Ramos (cell line): ENCODE data around the gene CCNG2.

Source experiments
- in situ Hi-C: fragments of 300-500 bp; cut with MboI; formaldehyde crosslinking; loops from one replicate; pipeline ENCODE4 v1.14.3; 2022; ENCODE audit warnings: low sequenced_read_pairs; ENCODE audit not compliant: unreplicated experiment

The CCNG2 gene

DNA sequence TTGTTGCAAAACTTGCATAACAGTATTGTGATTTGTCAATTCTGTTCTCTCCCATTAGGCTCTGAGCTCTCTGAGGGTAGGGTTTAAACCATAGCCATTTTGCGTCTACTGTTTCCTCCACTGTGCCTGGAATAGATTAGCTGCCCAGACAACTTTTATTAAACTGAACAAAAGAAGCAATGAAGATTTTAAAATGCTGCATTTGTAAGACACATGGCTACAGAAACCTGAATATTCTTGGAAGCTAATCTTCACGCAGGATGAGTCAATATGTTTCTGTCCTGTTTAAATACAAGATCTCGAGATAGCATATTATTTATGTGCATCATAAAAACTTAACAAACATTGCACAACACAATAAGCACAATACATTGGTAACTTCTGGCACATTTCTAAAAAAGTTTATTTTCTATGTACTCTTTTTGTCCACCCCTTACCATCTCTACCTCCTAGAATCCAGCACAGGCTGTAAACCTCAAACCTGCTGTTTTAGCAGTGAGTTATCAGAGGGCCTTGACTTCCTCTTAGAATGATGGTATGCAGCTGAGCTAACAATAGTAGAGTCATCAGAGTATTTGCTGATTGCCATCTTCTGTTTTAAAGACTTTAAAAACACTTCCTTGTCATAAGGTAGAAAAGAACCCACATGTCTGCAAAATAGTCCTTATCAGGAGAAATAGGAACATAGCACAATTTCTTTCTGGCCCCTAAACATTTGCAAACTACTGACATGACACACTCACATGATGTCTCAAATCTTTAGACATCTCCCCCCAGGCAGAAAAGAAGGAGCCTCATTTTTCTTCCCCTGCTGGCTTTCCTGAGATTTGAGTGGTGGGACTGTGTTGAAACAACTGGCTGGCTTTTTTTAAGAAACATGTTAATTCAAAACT lies 10.6 kb upstream of the CCNG2 start:
- in situ Hi-C loops = no loop called here

DNA sequence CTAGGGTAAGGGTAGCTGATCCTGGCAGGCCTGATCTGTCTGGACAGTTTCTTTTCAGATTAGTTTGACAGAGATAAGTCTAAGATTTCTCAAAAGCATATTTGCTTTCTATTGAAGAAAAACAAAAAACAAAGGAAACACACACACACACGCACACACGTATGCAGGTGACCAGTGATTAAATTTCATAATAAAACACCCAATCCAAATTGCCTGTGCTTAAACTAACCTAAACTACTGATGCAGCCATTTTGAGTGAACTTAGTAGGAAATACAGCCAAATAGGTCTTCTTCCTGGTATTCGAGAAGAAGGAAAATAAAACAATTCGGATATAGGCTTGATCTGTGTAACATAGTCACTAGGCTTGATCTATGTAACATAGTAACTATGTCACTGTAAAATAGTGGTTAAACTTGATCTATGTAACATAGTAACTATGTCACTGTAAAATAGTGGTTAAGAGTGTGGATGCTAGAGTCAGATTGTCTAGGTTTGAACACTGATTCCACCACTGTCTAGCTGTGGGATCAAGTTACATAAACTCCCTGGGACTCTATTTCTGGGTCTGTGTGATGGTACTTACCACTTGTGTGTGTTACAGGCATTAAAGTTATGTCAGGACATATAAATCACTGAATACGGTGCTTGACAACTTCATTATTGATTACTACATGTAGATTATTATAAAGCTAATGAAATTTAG lies 9.8 kb upstream of the CCNG2 start:
- in situ Hi-C loops = no loop called here

DNA sequence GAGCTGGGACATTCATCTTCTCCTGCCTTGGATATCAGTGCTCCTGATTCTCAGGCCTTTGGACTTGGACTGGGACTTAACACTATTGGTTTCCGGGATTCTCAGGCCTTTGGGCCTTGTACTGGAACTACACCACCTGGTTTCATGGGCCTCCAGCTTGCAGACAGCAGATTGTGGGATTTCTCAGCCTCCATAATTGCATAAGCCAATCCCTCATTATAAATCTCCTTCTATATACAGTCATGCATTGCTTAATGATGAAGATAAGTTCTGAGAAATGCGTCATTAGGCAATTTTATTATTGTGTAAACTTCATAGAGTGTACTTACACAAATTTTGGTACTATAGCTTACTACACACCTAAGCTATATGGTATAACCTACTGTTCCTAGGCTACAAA lies 8.9 kb upstream of the CCNG2 start:
- in situ Hi-C loops = no loop called here

DNA sequence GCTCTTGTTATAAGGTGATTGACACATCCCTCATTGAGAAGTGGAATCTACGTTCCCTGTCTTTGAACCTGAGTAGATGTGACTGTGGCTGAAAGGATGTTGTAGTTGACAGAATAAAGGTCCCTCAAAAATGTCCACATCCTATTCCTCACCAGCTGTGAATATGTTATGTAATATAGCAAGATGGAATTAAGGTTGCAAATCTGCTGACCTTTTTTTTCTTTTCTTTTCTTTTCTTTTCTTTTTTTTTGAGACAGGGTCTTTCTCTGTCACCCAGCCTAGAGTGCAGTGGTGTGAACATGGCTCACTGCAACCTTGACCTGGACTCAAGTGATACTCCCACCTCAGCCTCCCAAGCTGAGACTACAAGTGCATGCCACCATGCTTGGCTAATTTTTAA lies 7.2 kb upstream of the CCNG2 start:
- in situ Hi-C loops = no loop called here

DNA sequence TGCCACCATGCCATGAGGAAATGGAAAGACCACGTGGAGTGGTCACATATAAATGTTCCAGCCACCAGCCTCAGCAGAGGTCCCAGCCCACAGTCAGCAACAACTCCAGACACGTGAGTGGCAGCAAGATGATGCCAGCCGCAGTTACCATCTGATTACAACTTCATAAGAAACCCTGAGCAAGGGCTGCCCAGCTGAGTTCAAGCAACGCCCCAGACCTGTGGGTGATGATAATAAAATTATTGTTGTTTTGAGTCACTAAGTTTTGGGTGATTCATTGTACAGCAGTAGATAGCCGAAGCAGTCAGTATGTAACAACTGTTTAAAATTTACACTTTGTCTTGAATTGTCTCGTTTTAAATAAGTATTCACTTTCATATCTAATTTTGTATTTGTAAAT lies 5.8 kb upstream of the CCNG2 start:
- in situ Hi-C loops = no loop called here

DNA sequence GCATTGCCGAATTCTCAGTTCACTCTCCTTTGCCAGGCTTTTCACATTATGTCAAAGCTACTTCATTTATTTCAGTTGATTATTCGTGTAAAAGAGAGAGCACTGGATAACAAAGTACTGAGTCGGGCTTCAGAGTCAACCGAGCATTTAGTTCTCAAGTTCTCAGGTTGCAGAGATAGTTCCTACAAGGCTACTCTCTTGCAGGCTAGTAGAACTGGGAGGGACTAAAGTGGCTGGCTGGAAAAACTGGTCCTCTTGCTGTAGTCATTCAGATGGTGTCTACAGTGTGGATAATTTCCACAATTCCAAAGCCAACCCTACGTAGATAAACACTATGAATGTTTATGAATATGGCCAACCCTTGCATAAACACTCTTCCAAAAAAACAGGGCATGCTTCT lies 4.6 kb upstream of the CCNG2 start:
- in situ Hi-C loops = no loop called here

DNA sequence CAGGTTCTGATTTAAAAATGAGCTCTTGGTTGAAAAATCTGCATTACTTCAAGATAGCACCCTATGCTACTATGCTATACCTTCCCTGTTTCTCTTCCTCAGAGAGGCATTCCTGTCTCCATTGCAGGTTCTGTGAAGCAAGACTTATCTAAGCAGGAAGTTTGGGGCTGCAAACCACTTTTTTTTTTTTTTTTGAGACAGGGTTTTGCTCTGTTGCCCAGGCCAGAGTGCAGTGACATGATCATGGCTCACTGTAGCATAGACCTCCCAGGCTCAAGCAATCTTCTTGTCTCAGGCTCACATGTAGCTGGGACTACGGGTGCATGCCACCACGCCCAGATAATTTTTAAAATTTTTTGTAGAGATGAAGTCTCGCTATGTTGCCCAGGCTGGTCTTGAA lies 4.0 kb upstream of the CCNG2 start:
- in situ Hi-C loops = no loop called here

DNA sequence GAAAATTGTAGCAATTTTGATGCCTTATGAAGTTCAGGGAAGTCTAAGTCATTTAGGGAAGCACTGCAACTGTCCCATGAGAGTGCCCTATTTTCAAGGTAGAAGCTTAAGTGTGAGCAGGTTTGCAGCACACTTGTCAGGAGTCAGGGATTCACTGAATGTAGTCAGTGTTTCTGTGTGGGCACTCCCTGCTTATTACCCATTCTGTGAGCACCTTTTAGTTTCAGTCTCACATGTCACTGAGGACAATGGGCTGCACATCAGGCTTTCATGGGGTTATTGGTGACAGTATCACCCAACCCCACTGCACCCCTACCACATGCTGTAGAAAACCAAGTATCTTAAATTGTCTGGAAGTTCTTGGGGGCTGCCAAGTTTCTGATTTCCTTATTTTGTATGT lies 2.9 kb upstream of the CCNG2 start:
- in situ Hi-C loops = no loop called here

DNA sequence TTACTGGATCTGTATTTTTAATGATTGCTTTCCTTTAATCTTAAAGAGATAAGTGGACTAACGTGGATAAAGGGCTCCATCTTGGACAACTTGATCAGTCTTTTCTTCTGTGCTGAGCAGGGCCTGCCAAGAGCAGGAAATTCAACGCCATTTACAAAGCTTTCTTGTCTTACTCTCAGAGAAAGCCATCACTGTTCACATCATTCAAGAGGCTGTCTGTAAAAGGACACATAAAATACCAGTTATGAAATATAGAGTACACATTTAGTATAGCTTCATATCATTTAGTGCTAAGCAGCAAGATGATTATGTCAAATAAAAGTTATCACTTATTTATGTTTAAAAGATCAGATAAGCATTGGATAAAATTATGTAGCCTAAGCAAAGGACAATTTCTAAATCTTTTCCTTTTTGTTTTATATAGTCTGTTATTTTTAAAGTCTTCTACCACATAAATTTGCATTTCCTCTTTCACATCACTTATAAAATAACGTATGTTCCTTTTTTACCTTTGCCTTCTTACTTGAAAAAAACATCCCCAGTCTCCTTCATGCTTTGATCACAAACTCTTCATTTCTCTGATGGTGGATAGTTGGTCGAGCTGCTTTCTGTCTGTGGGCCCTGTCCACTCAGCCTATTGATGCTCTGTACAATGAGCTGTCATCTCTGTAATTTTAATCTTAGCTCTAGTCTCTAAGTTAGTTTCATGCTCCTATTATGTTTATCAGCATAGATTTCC lies 2.1 kb upstream of the CCNG2 start:
- in situ Hi-C loops = no loop called here

DNA sequence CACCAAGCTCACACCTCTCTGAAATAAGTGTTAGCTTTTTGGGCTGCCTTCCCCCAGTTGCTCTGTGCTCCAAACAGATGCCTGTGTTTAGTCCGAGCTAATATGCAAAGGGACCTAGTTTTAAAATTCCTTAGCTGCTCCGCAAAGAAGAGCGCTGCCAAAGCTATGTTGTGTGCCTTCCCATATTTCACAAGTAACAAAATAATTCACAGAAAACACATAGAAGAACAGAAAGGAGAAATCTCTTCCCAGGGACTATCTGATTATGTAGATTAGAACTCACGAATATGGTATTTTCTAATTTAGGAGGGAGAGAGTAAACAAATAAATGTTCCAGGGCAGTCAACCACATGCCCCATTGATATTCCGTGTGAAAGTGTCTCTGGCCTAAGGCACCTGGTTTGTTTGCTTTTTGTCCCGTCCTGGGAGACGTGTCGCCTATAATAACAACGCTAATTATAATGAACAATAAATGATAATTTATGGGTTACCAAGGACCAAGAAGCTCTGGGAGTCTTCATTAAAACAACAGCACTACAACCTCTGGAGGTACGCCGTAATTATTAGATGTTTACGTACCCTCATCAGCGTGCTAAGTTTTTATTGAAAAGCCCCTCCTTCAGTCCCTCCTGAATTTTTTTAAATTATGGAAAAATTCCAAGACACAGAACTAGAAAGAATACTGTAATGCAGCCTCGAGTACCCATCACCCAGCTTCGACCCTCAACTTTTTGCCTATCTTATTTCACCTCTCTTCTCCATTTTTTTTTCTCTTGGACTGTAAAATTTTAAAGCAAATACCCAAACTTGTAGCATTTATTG lies 1.2 kb upstream of the CCNG2 start:
- in situ Hi-C loops = no loop called here

DNA sequence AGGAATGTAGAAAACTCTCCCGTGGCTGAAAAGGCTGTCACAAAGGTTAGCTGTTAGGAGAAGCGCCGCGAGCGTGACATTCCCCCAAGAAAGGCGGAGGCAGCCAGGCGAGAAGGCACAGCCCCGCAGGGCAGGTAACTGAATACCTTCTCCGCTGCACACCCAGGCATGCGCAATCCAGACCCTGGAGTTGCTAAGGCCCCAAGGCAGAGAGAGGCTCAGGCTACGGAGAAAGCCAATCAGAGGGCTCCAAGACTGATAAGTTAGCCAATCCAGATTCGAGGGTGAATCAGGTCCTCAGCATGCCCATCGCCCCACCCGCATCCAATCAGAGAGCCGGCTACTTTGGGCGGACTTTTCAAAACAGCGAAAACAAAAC lies 485 bp upstream of the CCNG2 start:
- in situ Hi-C loops = no loop called here

DNA sequence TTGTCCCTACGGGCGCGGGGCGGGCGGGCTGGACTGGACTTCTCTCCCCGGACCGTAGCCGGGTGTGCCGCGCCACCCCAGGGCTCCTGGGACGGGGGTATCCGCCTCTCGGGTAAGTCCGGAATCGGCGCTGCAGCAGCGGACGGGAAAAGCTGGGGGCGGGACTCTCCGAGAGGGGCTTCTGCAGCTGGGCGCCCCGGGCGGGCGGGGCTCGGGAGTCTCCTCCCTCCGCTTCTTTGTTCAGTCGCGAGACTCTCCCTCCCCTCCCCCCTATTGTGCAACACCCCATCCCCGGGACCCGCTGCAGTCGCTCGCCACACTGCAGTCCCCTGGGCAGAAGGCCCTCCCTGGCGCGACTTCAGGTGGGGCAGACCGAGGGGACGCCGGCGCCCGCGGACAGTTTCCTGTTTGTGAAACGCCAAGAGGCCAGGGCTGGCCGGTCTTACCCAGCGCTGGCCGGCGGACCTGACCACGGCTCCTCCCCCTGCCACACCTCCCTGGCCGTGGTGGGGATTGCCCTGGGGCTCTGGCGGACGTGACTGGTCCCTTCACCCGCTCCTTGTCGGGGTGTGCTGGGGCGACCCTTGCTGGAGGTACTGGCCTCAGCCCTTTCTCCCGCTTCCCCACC lies 966 bp downstream of the CCNG2 start:
- in situ Hi-C loops = no loop called here

DNA sequence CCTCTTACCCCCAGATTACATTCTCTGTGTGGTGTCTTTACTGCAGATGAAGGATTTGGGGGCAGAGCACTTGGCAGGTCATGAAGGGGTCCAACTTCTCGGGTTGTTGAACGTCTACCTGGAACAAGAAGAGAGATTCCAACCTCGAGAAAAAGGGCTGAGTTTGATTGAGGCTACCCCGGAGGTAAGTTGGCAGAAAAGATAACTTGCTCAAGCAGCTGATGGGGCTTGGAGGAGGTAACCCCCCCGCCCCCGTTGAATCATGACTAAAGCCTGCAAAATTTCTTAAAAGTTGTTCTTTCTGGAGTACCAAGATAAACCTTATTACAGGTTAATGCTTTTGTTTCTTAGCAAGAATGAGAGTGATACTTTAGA lies 1.5 kb downstream of the CCNG2 start:
- in situ Hi-C loops = no loop called here

DNA sequence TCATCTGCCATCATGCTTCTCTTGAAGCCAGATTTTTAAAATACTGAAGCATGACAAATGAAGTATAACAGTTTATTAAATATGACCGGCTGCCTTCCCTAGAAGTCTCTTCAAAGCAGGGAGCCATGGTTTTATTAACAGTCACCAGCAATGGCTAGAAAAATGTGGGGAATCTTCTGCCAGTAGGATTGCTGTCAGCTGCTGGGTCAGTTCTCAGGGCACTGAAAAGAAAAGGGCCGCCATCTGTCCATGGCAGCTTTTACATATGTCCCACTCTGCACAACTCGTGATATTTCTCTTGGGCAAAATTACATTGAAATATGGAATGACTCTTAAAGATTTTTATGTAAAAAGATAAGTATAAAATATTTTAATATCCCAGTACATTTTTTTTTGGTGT lies 2.8 kb downstream of the CCNG2 start:
- in situ Hi-C loops = no loop called here

DNA sequence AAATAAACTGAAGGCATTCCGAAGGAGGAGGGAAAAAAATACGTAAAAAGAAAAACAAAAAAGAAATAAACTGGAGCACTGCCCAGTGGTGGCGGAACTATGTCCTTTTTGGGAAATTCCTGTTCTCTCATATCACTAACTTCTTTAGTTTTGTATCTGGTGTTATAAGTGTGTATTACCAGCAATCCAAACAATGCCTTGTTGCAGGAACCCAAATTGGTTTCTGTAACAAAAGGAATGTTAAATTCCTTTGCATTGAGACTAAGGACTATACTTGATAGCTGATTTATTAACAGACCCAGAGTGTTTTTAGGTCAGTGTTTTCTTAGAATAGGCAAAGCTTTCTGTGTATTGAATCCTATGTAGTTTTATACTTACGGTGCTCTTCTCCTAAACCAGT lies 6.6 kb downstream of the CCNG2 start:
- in situ Hi-C loops = no loop called here

DNA sequence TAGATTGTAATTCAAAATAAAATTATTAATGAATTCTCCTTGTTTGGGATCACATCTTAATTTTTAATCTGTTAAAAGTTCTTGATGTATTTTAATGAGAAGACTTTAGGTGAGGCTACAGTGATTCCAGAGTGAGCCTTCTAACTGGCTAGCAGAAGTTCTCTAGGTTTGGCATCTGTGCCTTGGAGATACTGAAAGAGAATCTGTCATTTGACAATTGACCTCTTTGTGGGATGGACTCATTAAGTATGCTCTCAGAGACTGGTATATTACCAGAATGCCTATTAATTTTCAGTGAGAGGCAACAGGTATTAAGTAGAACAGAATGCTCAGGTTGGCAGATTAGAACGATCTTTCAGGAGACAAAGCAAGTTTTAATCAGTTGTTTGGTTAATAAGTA lies 10.2 kb downstream of the CCNG2 start:
- in situ Hi-C loops = no loop called here

DNA sequence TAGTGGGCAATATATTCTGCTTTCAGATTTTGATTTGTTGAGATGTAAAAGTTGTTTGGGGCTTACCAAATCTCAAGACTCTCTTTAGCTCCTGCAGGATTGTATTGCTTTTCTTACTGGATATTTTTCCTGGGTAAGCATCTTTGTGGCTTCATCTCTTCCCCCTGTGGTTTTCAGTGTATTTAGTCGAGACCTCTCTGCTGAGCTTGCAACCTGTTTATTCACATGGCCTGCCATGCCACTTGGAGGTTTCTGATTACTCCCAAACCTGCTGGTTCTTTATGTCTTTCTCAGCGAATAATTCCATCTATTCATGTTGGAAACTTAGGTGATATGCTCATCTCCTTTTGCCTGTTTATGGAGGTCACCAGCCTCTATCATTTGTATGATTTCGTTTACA lies 10.9 kb downstream of the CCNG2 start:
- in situ Hi-C loops = no loop called here

DNA sequence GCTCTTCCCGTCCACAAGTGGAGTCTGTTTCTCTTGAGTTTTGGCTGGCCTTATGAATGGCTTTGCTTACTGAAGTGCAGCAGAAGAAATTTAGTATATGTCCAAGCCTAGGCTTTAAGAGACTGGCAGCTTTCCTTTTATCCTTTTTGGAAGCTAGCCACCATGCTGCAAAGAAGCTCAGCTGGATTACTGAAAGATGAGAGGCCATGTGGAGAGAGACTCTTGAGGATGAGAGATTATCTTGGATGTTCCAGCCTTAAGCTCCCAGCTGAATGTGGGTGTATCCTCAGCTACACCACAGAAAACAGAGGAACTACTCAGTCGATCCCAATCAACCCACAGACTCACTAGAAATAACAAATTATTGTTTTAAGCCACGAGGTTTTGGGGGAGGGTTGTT lies 12.5 kb downstream of the CCNG2 start:
- in situ Hi-C loops = no loop called here

DNA sequence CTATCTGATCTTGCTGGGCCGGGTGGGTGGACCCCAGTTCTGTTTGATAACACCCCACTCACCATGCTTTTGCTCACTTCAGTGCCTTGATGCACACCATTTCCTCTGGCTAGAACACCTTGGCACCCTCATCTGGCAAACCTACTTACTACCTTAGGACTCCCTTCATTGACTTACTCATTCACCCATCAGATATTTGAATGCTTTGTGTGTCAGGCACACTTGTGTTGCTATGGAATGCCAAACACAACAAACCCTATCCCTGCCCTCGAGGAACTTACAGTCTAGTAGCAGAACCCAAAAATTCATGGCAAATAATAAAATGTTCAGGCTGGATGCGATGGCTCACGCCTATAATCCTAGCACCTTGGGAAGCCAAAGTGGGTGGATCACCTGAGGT lies 13.9 kb downstream of the CCNG2 start:
- in situ Hi-C loops = no loop called here

DNA sequence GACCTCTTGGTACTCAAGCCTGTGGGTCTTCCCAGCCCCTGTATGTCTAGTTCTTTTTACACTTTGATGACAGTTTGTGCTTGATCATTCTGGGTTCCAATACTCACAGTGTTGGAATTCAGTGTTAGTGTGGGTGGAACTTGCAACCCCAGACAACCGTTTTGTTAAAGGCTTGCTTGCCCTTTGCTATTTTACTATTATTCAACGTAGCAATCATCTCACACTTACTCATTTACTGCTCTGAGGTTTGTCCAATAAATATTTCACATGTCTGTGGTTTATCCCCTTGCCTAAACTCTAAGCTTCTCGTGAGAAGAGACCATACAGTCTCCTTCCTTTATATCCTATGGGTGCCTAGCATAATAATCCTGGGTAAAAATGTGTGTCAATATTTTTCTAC lies 15.3 kb downstream of the CCNG2 start:
- in situ Hi-C loops = no loop called here
